ENCODE measurements around the gene PTPRQ.

PTPRQ gene

DNA sequence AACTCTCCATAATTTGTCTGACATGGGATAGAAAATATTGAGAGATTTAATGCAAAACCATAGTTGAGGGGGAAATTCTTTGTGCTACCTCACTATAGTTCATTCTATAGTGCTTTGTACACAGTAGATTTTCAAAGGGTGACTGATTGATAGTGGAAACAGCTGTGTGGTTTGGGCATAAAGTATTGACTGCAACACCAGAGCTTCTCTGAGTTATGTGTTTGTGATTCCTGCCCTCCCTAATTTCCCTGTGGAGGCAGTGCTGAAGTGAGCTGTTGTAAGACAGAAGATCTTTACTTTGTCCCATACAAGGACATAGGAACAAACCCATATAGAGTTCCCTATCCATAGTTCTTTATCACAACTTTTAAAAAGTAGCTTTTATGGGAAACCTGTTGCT is 47.1 kb downstream of the PTPRQ start:
- DNase-seq (ENCODE audit: low read depth): no peak
- H3K4me3 ChIP-seq (ENCODE audit: low read length): no peak overlapping the region
- TF ChIP-seq, protein P1, sequence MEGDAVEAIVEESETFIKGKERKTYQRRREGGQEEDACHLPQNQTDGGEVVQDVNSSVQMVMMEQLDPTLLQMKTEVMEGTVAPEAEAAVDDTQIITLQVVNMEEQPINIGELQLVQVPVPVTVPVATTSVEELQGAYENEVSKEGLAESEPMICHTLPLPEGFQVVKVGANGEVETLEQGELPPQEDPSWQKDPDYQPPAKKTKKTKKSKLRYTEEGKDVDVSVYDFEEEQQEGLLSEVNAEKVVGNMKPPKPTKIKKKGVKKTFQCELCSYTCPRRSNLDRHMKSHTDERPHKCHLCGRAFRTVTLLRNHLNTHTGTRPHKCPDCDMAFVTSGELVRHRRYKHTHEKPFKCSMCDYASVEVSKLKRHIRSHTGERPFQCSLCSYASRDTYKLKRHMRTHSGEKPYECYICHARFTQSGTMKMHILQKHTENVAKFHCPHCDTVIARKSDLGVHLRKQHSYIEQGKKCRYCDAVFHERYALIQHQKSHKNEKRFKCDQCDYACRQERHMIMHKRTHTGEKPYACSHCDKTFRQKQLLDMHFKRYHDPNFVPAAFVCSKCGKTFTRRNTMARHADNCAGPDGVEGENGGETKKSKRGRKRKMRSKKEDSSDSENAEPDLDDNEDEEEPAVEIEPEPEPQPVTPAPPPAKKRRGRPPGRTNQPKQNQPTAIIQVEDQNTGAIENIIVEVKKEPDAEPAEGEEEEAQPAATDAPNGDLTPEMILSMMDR (IDR thresholded peaks at IDR 0.05; ENCODE audit: insufficient read depth, low read depth, low read length, missing control alignments): no peak

- DNase-seq (ENCODE audit: low read depth): no peak
- TF ChIP-seq, protein P1 (IDR thresholded peaks at IDR 0.05; ENCODE audit: insufficient read depth, low read depth, low read length, missing control alignments): no peak
- no peak overlapping the region for H3K4me3 ChIP-seq (ENCODE audit: low read length)
These were observed 49.4 kb downstream of the PTPRQ start for GRCh38 chr12:80493466-80493865.

- H3K4me3 ChIP-seq (ENCODE audit: low read length): no peak overlapping the region
- no peak for DNase-seq (ENCODE audit: low read depth)
- TF ChIP-seq, protein P1 (IDR thresholded peaks at IDR 0.05; ENCODE audit: insufficient read depth, low read depth, low read length, missing control alignments): no peak
These were observed 50.8 kb downstream of the PTPRQ start for GRCh38 chr12:80494836-80495235.

DNA sequence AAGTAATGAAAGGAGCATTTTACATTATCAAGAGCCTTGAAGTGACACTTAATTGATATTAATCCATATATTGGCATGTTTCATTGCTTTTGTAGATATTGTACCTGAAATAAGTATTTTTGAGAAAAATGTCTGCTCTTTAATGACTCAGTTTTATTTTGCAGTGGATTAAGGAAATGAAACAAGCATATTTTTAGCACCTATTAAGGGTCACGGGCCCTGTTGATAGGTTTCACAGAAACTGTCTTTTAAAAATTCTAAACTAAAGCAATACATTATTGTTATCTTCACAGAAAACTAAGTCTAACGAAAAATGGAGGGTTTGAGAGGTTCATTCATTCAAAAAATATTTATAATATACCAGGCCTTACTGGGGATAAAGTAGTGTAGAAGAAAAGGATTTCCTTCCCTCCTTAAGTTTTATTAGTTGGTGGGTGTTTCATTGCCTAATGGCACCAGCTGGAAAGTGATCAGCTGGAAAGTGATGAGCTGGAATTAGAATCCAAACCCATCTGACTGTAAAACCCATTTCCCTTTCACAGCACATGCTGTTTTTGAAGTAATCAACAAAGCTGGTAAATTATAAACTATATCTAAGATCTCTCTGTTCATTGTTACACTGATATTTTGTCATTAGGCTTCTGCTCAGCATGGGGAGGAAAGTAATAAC is 54.2 kb downstream of the PTPRQ start:
- no peak overlapping the region for H3K4me3 ChIP-seq (ENCODE audit: low read length)
- DNase-seq (ENCODE audit: low read depth): no peak
- TF ChIP-seq, protein P1 (IDR thresholded peaks at IDR 0.05; ENCODE audit: insufficient read depth, low read depth, low read length, missing control alignments): no peak

DNA sequence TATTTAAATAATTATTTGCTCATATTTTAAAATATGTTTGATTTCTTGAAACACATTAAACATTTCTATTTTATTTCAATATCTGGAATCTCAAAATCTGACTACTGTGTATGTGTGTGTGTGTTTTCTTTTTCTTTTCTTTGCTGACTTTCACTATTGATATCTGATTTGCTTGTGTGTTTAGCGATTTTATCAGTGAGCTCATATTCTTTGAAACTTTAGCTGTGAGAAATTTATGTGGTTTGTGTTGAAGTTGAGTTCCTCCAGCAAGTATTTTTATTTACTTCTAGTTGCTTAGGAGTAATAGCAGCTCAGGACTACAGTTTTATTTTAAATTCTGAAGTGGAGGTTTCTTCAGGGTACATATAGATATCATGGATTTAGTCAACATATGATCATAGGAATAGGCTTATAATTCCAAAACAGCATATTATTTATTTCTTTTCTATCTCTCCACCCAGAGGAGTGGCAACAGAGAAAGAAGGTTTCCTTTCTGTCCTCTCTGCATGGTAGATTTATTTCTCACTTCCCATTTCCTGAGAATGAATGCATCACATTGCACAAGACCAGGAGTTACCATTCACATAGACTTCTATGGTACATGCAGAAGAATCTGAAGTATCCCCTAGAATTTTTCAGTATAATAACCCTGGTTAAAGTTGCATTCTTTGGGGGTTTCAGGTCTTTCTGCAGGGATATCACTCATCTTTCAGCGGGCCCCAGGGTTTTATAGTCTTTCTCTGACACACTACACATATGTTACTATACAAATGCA is 60.5 kb downstream of the PTPRQ start:
- TF ChIP-seq, protein P1 (IDR thresholded peaks at IDR 0.05; ENCODE audit: insufficient read depth, low read depth, low read length, missing control alignments): no peak
- no peak overlapping the region for H3K4me3 ChIP-seq (ENCODE audit: low read length)
- DNase-seq (ENCODE audit: low read depth): no peak

DNA sequence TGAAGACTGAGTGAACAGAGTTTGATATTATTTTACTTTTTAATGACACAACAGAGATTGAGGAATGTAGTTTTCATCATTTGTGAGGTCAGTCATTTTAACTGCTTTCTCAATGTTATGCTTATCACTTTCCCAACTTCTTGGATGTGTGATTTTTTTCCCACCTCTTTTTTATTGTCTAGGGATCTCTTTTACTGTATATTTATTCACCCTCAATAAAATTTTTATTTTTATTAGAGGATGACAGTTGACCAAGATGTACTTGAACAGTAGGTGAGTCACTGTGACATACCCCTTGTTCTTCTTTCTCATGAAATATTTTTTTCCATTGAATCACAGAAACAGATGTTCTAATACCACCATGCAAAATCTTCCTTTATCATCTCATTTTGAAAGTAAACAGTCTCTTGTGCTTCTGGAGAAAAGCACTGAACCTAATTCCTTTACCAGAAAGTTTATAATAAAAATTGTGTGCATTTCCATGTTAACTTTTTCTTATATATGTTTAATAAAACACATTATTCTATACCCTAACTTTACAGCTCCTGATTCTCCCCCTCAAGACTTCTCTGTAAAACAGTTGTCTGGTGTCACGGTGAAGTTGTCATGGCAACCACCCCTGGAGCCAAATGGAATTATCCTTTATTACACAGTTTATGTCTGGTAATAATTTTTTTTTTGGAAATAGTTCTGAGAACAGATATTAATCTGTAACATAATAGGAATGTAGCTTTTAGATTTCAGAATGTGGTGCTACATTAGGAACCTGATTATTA is 65.9 kb downstream of the PTPRQ start:
- TF ChIP-seq, protein P1 (IDR thresholded peaks at IDR 0.05; ENCODE audit: insufficient read depth, low read depth, low read length, missing control alignments): no peak
- no peak for DNase-seq (ENCODE audit: low read depth)
- no peak overlapping the region for H3K4me3 ChIP-seq (ENCODE audit: low read length)
